ENCODE data around the gene SLC25A19.

DNA sequence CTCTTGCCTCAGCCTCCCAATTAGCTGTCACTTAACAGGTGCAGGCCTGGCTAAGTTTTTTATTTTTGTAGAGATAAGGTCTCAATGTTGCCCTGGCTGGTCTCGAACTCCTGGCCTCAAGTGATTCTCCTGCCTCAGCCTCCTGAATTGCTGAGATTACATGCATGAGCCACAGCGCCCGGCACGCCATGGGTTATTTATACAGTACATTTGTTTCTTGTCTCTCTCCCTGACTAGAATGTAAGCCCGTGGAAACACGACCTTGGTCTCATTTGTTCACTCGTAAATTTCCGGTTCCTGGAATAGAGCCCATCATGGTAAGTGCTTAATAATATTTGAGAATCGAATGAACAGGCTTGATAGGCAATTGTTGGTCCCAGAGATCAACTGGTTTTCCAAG is 2.0 kb downstream of the SLC25A19 start:
- TF ChIP-seq, protein P1, sequence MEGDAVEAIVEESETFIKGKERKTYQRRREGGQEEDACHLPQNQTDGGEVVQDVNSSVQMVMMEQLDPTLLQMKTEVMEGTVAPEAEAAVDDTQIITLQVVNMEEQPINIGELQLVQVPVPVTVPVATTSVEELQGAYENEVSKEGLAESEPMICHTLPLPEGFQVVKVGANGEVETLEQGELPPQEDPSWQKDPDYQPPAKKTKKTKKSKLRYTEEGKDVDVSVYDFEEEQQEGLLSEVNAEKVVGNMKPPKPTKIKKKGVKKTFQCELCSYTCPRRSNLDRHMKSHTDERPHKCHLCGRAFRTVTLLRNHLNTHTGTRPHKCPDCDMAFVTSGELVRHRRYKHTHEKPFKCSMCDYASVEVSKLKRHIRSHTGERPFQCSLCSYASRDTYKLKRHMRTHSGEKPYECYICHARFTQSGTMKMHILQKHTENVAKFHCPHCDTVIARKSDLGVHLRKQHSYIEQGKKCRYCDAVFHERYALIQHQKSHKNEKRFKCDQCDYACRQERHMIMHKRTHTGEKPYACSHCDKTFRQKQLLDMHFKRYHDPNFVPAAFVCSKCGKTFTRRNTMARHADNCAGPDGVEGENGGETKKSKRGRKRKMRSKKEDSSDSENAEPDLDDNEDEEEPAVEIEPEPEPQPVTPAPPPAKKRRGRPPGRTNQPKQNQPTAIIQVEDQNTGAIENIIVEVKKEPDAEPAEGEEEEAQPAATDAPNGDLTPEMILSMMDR (IDR thresholded peaks at IDR 0.05 in 4 of 5, conservative IDR thresholded peaks at IDR 0.05 in 1 of 5), result no peak
- TF ChIP-seq POLR2A (IDR thresholded peaks at IDR 0.05), result no peak
